NT2/D1 (cell line): ENCODE results near the gene PCNT.

Experiments used
- SUZ12 ChIP-seq: IDR thresholded peaks from 2 replicates; pipeline ENCODE4 v1.6.1; 2011; ENCODE audit not compliant: insufficient read length, insufficient read depth; ENCODE audit errors: extremely low read depth
- ZNF274 ChIP-seq: IDR thresholded peaks from 2 replicates; pipeline ENCODE4 v1.6.1; 2011; ENCODE audit warnings: mild to moderate bottlenecking, low read depth, low read length

DNA sequence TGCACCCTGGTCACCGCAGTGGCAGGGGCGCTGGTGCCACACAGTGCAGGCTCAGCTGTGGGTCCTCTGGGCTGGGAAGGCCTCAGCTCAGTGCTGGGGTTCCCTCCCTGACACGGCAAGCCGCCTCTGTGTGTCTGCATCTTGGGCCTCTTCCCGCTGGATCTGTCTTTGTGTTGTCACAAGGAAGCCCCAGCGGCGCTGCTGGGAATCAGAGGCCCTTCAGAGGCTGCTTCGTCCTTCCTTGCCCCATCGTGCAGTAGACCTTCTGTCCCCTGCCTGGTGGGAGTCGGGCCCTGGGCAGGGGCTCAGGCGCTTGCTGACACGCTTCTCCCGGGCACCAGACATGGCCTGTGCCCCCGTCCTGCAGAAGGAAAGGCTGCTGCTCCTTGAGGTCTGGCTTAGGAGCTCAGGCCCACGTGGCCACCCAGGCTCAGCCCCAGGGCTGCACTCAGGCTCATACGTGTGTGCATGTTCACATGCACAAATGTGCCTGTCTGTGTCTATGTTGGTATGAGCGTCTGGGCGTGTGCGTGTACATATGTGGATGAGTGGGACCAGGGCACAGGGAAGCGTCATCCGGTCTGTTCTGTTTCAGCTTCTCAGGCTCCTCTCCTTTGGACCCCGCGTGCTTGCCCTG is 110.5 kb downstream of the PCNT start:
- no peak for TF ChIP-seq ZNF274
- TF ChIP-seq SUZ12 = no peak
